ENCODE results near the gene GHR. TPM values are rescaled to one million over a fixed set of nuclear protein-coding genes. Genes with fewer than 3 reads are reported as not detected.

Gene GHR
- total and polyA plus RNA-seq, 10 of the 15 experiments (the other 5 are each of a cell fraction or from before 2014, with no cell fraction given) = 0.23 to 10.2 (median 0.48) TPM

DNA sequence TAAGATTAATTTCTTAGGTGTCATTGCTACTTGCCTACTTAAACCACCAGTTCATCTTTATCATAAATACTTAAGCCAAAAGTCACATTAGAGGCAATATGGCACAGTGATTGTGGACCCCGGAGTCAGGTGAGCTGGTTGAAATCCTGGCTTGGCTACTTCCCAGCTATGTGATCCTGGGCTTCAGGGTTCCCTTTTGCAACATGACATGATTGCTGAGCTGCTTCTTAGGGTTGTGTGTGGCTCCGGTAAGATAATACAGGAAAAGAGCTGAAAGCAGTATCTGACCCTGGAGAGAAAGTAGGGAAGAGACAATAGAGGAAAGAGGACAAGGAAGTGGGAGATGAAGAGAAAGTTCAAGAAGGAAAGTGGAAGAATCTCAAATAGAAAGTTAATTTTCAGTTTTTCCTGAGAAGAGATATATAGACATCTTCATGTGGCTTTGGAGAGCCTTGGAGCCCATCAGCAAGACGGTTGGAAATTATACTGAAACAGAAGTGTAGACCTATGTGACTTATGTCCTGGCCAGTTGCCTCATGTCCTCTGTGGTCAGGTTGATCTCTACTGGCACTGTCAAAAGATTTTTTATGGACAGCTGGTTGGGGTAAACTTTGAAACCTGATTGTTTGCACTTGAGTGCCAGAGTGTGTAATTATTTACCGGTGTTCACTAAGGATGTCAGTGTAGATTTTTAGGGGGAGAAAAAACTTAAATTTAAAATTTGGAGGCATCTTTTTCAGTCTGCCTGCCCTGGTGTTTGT is 93.2 kb downstream of the GHR start:
- no peaks in the 10 kb centered on the region for H3K36me3 ChIP-seq (ENCODE audit: control insufficient read depth in 2 of 2, insufficient read depth in 2 of 2, low read length in 1 of 2)
- intact Hi-C loops (cut with micrococcal nuclease; ENCODE audit: unreplicated experiment) = no loop called here
- no peak for ATAC-seq
- POLR2A ChIA-PET = no interaction called here
- in situ Hi-C loops (cut with MboI) = no loop called here
- H3K9ac ChIP-seq (ENCODE audit: control insufficient read depth, insufficient read depth, low read length) = no peak overlapping the region
- RAD21 ChIA-PET (ENCODE audit: unreplicated experiment) = interaction anchor here (1.0 to 2.2 kb wide), 3 partner anchors 50 to 94 kb away, joined by 3 to 13 read pairs (median 3); partner anchors contain the start of gene GHR
- TF ChIP-seq, protein P1, sequence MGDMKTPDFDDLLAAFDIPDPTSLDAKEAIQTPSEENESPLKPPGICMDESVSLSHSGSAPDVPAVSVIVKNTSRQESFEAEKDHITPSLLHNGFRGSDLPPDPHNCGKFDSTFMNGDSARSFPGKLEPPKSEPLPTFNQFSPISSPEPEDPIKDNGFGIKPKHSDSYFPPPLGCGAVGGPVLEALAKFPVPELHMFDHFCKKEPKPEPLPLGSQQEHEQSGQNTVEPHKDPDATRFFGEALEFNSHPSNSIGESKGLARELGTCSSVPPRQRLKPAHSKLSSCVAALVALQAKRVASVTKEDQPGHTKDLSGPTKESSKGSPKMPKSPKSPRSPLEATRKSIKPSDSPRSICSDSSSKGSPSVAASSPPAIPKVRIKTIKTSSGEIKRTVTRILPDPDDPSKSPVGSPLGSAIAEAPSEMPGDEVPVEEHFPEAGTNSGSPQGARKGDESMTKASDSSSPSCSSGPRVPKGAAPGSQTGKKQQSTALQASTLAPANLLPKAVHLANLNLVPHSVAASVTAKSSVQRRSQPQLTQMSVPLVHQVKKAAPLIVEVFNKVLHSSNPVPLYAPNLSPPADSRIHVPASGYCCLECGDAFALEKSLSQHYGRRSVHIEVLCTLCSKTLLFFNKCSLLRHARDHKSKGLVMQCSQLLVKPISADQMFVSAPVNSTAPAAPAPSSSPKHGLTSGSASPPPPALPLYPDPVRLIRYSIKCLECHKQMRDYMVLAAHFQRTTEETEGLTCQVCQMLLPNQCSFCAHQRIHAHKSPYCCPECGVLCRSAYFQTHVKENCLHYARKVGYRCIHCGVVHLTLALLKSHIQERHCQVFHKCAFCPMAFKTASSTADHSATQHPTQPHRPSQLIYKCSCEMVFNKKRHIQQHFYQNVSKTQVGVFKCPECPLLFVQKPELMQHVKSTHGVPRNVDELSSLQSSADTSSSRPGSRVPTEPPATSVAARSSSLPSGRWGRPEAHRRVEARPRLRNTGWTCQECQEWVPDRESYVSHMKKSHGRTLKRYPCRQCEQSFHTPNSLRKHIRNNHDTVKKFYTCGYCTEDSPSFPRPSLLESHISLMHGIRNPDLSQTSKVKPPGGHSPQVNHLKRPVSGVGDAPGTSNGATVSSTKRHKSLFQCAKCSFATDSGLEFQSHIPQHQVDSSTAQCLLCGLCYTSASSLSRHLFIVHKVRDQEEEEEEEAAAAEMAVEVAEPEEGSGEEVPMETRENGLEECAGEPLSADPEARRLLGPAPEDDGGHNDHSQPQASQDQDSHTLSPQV (IDR thresholded peaks at IDR 0.05) = no peak
- no peak for TF ChIP-seq BHLHE40 (IDR thresholded peaks at IDR 0.05; ENCODE audit: borderline replicate concordance in 1 of 2, low read depth in 2 of 2, low read length in 1 of 2)
- H3K4me1 ChIP-seq (ENCODE audit: control insufficient read depth, insufficient read depth, low read length) = no peaks in the 10 kb centered on the region
- CTCF ChIA-PET = interaction anchor here (0.7 to 2.4 kb wide), 10 partner anchors 14 to 372 kb away, joined by 3 to 8 read pairs (median 3); no protein-coding TSS in a partner anchor
- no peak overlapping the region for H3K4me3 ChIP-seq
- no peak for FAIRE-seq
- 31% methylated on average over 4 of the region's 4 CpGs for WGBS (ENCODE audit: insufficient coverage, insufficient replicate concordance, low lambda C conversion rate, missing lambda C conversion rate)
- no peak overlapping the region for H3K4me2 ChIP-seq (ENCODE audit: control insufficient read depth, insufficient read depth)
- BruUV-seq (replicated peaks) = no TSS peak
- H3K79me2 ChIP-seq (ENCODE audit: control insufficient read depth, insufficient read depth, low read length) = no peaks in the 10 kb centered on the region
- H3K27ac ChIP-seq (ENCODE audit: control insufficient read depth, insufficient read depth) = no peak overlapping the region
- no peak for DNase-seq (ENCODE audit: low read depth, low spot score)
- H3K27me3 ChIP-seq (replicated peaks in 1 of 2; ENCODE audit: control insufficient read depth in 2 of 2, insufficient read depth in 2 of 2, low read length in 1 of 2) = no peaks in the 10 kb centered on the region
- no peaks in the 10 kb centered on the region for H3K9me3 ChIP-seq (replicated peaks; ENCODE audit: control insufficient read depth, insufficient read depth, low read length)
- no peaks in the 10 kb centered on the region for H4K20me1 ChIP-seq (ENCODE audit: control insufficient read depth, insufficient read depth)
- no peak overlapping the region for H2AFZ ChIP-seq (ENCODE audit: control insufficient read depth, low read depth, low read length)
- SMC1A ChIA-PET (ENCODE audit: uncharacterized antibody, unreplicated experiment) = interaction anchor here (0.9 to 2.2 kb wide), 9 partner anchors 9 to 141 kb away, joined by 3 to 11 read pairs (median 5); no protein-coding TSS in a partner anchor

Data from GM12878 (cell line).